NB4 (cell line): ENCODE data around the gene PDE8A.

Experiments
- MAX ChIP-seq: IDR thresholded peaks from 2 replicates; pipeline ENCODE4 v1.6.1; 2011; ENCODE audit warnings: low read depth, low read length
- MYC ChIP-seq: IDR thresholded peaks from 2 replicates; pipeline ENCODE4 v1.6.1; 2011; ENCODE audit warnings: low read depth, low read length
- TF ChIP-seq, protein P1 (sequence below): IDR thresholded peaks from one replicate; pipeline ENCODE4 v1.5.1; 2012; ENCODE audit warnings: low read depth, low read length

DNA sequence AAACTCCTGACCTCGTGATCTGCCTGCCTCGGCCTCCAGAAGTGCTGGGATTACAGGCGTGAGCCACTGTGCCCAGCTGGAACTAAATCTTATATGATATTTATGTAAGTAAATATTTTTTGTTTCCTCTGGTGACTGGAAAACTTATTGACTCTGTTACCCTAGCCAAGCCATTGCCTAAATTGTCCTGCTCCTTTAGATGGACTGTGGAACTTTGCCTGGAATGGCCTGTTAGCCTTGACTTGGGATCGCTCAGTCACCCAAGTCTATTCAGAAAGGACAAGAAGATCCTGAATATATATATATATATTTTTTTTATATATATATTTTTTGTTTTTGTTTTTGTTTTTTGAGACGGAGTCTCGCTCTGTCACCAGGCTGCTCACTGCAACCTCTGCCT is 113.9 kb downstream of the PDE8A start:
- TF ChIP-seq MYC, result no peak
- TF ChIP-seq, protein P1, sequence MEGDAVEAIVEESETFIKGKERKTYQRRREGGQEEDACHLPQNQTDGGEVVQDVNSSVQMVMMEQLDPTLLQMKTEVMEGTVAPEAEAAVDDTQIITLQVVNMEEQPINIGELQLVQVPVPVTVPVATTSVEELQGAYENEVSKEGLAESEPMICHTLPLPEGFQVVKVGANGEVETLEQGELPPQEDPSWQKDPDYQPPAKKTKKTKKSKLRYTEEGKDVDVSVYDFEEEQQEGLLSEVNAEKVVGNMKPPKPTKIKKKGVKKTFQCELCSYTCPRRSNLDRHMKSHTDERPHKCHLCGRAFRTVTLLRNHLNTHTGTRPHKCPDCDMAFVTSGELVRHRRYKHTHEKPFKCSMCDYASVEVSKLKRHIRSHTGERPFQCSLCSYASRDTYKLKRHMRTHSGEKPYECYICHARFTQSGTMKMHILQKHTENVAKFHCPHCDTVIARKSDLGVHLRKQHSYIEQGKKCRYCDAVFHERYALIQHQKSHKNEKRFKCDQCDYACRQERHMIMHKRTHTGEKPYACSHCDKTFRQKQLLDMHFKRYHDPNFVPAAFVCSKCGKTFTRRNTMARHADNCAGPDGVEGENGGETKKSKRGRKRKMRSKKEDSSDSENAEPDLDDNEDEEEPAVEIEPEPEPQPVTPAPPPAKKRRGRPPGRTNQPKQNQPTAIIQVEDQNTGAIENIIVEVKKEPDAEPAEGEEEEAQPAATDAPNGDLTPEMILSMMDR, result no peak
- no peak for TF ChIP-seq MAX
